ENCODE data around the gene COMTD1.

DNA sequence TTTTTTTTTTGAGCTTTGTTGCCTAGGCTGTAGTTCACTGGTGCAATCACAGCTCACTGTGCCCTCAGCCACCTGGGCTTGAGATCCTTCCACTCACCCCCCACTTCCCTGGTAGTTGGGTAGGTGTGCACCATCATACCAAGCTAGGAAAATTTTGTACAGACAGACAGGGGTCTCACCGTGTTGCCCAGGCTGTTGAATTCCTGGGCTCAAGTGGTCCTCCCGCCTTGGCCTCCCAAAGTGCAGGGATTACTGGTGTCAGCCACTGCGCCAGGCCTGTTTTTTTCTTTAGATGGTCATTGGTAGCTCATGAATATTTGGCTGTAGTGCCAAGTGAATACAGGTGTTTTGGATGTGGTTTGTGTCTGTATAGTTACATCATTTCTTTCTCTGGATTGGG is 7.5 kb downstream of the COMTD1 start:
- TF ChIP-seq, protein P1, sequence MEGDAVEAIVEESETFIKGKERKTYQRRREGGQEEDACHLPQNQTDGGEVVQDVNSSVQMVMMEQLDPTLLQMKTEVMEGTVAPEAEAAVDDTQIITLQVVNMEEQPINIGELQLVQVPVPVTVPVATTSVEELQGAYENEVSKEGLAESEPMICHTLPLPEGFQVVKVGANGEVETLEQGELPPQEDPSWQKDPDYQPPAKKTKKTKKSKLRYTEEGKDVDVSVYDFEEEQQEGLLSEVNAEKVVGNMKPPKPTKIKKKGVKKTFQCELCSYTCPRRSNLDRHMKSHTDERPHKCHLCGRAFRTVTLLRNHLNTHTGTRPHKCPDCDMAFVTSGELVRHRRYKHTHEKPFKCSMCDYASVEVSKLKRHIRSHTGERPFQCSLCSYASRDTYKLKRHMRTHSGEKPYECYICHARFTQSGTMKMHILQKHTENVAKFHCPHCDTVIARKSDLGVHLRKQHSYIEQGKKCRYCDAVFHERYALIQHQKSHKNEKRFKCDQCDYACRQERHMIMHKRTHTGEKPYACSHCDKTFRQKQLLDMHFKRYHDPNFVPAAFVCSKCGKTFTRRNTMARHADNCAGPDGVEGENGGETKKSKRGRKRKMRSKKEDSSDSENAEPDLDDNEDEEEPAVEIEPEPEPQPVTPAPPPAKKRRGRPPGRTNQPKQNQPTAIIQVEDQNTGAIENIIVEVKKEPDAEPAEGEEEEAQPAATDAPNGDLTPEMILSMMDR (IDR thresholded peaks at IDR 0.05) = no peak
- TF ChIP-seq POLR2A (IDR thresholded peaks at IDR 0.05) (no peak), EP300 (IDR thresholded peaks at IDR 0.05) (no peak), POLR2AphosphoS5 (IDR thresholded peaks at IDR 0.05) (no peak)
